HG03439 (cell line): ENCODE results near the gene COPE.
"Not testable (repeated sequence)": the region's sequence is repeated elsewhere in the genome, so short reads cannot be mapped to it uniquely, and the experiment has no call there.

Source experiments
- ATAC-seq: cut with Tn5 transposase; IDR thresholded peaks from one replicate; pipeline ENCODE4 v1.9.1; 2021; ENCODE audit warnings: mild to moderate bottlenecking, moderate library complexity; ENCODE audit not compliant: unreplicated experiment

Gene COPE

GRCh38 chr19:18908917-18909619, 10.1 kb downstream of the COPE start:
- ATAC-seq: no peak

GRCh38 chr19:18906605-18907519, 12.3 kb downstream of the COPE start:
- no peak for ATAC-seq

GRCh38 chr19:18905513-18906236, 13.5 kb downstream of the COPE start:
- ATAC-seq: no peak

GRCh38 chr19:18905058-18905456, 14.1 kb downstream of the COPE start:
- no peak for ATAC-seq

GRCh38 chr19:18904334-18905057, 14.7 kb downstream of the COPE start:
- no peak for ATAC-seq

GRCh38 chr19:18903156-18904037, 15.8 kb downstream of the COPE start:
- ATAC-seq: no peak

- not testable (repeated sequence) for ATAC-seq
Observed at GRCh38 chr19:18902519-18902918, 16.7 kb downstream of the COPE start.

GRCh38 chr19:18901491-18901890, 17.7 kb downstream of the COPE start:
- no peak for ATAC-seq

- ATAC-seq: no peak
Observed at GRCh38 chr19:18900700-18901481, 18.3 kb downstream of the COPE start.

- no peak for ATAC-seq
Observed at GRCh38 chr19:18899624-18900560, 19.3 kb downstream of the COPE start.

- ATAC-seq: no peak
Observed at GRCh38 chr19:18898607-18899408, 20.4 kb downstream of the COPE start.

- no peak for ATAC-seq
Observed at GRCh38 chr19:18898081-18898606, 21.0 kb downstream of the COPE start.

- ATAC-seq: no peak
Observed at GRCh38 chr19:18897094-18898029, 21.8 kb downstream of the COPE start.

- no peak for ATAC-seq
Observed at GRCh38 chr19:18896421-18896841, 22.8 kb downstream of the COPE start.

GRCh38 chr19:18895824-18896341, 23.3 kb downstream of the COPE start, which contains the start of gene CERS1:
Gene CERS1, minus strand, starts transcription at chr19:18896158. Its CDS starts 86 bp downstream, at chr19:18896072.
- no peak for ATAC-seq
